Adipocyte (in vitro differentiated cells): ENCODE data around the gene DOCK2.
A peak's percentile ranks its signal among the peaks of the same experiment; 100 is the strongest.
"Not testable (repeated sequence)": the region's sequence is repeated elsewhere in the genome, so short reads cannot be mapped to it uniquely, and the experiment has no call there.

Experiments
- DNase-seq: peaks from one replicate; pipeline ENCODE4 v3.0.0-alpha.2; 2015; ENCODE audit warnings: low read depth
- H3K27me3 ChIP-seq: replicated peaks from 2 replicates; pipeline ENCODE4 v1.7.0; 2013; ENCODE audit warnings: mild to moderate bottlenecking, low read length, moderate library complexity; ENCODE audit not compliant: control insufficient read depth, insufficient read depth
- H3K36me3 ChIP-seq: 2 replicates; pipeline ENCODE4 v1.7.0; 2013; ENCODE audit warnings: low read length, mild to moderate bottlenecking, moderate library complexity; ENCODE audit not compliant: control insufficient read depth, insufficient read depth, severe bottlenecking
- H3K4me1 ChIP-seq: 2 replicates; pipeline ENCODE4 v1.7.0; 2013; ENCODE audit warnings: mild to moderate bottlenecking, low read length, moderate library complexity; ENCODE audit not compliant: control insufficient read depth, insufficient read depth
- H3K4me3 ChIP-seq: 2 replicates; pipeline ENCODE4 v1.7.0; 2013; ENCODE audit warnings: mild to moderate bottlenecking, low read length, moderate library complexity
- H3K9ac ChIP-seq: 2 replicates; pipeline ENCODE4 v1.7.0; 2013; ENCODE audit warnings: mild to moderate bottlenecking, low read length, moderate library complexity
- H3K9me3 ChIP-seq: 2 replicates; pipeline ENCODE4 v1.7.0; 2013; ENCODE audit warnings: mild to moderate bottlenecking, low read length, moderate library complexity; ENCODE audit not compliant: control insufficient read depth

The DOCK2 gene

DNA sequence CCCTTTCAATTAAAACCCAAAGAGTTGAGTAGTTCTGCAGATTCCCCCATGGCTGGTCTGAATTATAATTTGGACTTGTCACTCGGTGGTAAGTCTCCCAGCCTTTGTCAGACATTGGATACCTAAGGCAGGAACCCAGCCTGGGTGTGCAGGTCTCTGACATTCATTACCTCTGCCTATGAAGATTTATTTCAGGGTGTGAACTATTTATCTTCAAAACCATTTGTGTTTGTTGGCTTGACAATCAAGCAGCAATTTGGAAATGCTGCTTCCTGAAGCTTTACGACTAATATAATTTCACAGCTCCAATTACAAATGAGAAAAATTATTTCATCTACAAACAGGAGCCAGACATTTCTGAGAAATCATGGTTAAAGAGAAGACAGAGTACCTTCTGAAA is 160.5 kb downstream of the DOCK2 start:
- no peak overlapping the region for H3K4me3 ChIP-seq
- no peak overlapping the region for H3K9ac ChIP-seq

DNA sequence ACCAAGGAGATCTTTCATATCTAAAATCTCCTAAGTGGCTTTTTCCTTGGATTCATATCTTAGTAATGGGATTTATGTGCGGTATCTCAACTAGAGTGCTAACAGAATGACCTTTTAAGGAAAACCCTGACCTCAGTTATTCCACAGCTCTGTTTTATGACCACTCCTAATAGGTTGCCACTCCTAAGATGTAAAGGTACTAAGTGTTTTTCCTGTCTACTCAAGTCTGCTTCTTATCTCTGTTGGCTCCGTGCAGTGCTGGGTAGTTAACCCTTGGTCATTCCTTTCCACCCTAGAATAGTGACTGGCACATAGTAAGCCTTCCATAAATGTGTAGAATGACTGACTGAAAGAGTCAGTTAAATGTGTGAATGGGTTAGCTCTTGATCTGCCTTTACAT is 161.4 kb downstream of the DOCK2 start:
- no peak overlapping the region for H3K9ac ChIP-seq
- DNase-seq, result no peak
- no peak overlapping the region for H3K4me3 ChIP-seq
- H3K27me3 ChIP-seq, result no peaks in the 10 kb centered on the region
- no peaks in the 10 kb centered on the region for H3K9me3 ChIP-seq
- no peaks in the 10 kb centered on the region for H3K36me3 ChIP-seq
- H3K4me1 ChIP-seq, result peaks cover 12% of the 10 kb centered on the region

More for the DNA sequence above, 160.5 kb downstream of the DOCK2 start:
- Histone ChIP-seq H3K27me3 (no peaks in the 10 kb centered on the region), H3K36me3 (no peaks in the 10 kb centered on the region), H3K9me3 (no peaks in the 10 kb centered on the region), H3K4me1 (peaks cover 7% of the 10 kb centered on the region)
- DNase-seq, result no peak

DNA sequence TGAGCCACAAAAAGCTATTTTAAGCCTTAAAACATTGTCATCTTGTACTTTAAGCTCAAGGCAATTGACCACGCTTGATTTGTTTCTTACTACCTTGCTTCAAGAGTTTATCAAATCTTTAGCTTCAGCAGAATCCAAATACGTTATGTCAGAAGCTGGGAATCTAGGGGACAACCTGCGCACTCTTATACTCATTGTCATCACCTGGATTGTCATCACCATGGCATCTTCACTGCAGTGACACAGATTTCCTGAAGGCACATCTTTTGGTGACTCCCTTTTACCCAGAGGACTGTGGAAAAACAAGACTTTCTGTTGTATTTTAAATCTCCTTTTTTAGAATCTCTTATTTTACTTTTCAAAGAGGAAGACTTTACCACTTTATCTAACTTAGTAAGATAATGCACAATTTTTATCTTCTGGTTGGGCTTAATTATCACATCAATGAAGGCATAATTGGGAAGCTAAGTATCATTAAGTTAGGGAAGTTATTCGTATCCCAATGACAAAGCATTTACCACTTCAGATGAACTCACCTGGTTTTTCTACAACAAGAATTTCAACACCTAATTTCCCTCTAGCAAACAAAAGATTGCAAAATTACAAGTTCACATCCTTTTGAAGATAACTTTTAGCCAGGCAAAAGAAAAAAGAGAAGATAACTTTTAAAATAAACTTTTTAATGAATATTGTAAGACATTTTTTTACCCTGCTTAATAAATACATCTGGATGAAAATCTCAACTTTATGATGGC is 162.0 kb downstream of the DOCK2 start:
- no peak overlapping the region for H3K4me3 ChIP-seq
- no peaks in the 10 kb centered on the region for H3K27me3 ChIP-seq
- H3K4me1 ChIP-seq, result peaks cover 19% of the 10 kb centered on the region
- no peaks in the 10 kb centered on the region for H3K36me3 ChIP-seq
- no peak for DNase-seq
- H3K9ac ChIP-seq, result no peak overlapping the region
- H3K9me3 ChIP-seq, result no peaks in the 10 kb centered on the region

DNA sequence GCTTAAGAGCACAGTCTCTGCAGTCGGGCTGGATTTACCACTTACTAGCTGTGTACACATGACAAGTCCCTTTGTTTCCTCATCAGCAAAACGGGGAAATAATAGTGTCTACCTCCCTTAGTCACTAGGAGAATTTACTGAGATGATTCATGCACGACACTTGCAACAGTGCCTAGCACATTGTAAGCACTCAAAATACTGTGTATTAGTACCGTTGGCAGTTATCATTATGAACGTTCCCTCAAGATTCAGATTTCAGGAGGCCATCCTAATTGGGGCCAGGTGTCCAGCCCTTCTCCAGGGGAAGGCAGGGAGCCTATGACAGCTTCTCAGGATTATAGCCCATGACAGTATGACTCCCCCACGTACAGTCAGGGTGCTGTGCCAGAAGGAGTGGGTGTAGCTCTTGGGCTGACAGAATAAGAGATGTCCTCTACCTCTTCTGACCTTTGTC is 164.3 kb downstream of the DOCK2 start:
- Histone ChIP-seq H3K27me3 (no peaks in the 10 kb centered on the region), H3K4me3 (no peak overlapping the region), H3K4me1 (peaks cover 34% of the 10 kb centered on the region), H3K36me3 (no peaks in the 10 kb centered on the region), H3K9ac (no peak overlapping the region), H3K9me3 (no peaks in the 10 kb centered on the region)
- DNase-seq, result peak; percentile 31

DNA sequence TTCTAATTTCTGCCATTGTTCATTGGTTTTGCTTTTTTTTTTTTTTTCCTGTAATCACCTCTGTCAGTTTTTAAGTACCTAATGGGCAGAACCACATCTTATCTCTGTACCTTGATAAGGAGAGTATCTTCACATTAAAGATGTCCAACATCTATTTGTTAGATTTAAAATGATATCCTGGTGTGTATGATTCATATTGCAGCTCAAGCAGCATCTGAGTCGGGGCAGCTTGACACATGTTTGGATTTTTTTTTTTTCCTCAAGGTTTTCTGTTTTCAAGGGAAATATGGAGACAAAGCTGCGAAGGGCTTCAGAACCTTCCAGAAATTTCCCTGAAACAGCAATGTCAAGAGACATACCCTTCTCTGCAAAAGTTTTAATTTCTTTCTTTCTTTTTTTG is 164.7 kb downstream of the DOCK2 start:
- H3K36me3 ChIP-seq, result no peaks in the 10 kb centered on the region
- no peak overlapping the region for H3K4me3 ChIP-seq
- H3K27me3 ChIP-seq, result no peaks in the 10 kb centered on the region
- DNase-seq, result peak; percentile 24
- peaks cover 34% of the 10 kb centered on the region for H3K4me1 ChIP-seq
- H3K9me3 ChIP-seq, result no peaks in the 10 kb centered on the region
- H3K9ac ChIP-seq, result no peak overlapping the region

DNA sequence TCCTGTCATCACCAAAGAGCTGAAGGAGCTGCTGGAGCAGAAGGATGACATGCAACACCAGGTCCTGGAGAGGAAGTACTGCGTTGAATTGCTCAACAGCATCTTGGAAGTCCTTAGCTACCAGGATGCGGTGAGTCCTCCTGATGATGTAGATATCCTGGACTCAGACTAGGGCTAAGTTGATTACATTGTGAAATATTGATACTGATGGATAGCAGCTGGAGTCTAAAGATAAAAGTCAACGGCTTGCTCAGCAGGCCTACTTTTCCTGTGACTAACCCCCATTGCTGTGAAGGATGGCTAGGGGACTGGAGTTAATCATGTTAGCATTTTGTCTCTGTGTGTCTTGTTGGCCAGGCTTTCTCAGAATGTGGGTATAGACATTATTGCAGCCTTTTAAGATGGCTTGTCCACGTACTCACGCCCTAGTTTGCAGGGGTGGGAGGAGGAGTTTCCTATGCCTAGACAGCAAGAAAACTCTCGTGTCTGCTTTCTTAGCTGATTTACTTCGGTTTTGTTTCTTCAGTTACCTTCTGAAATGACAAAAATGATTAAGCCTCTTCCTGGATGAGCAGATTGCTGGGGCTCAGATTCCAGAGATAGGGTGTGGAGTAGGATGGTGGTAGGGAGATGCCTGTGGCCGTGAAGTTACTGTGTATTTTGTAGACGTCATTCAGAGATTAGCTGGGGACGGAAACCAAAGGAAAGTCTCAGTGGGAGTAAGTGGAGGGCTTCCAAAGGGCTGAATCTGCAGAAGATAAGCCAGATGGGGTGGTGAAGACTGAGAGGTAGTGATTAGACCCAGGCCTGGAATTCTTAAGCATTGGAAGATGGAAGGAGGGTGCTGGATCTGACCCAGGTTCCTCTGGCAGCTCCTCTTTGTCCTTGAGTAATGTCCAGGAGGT is 166.3 kb downstream of the DOCK2 start:
- Histone ChIP-seq H3K9ac (peak overlapping the region; percentile 52), H3K27me3 (no peaks in the 10 kb centered on the region), H3K9me3 (no peaks in the 10 kb centered on the region), H3K36me3 (no peaks in the 10 kb centered on the region), H3K4me3 (peak overlapping the region; percentile 48), H3K4me1 (peaks cover 34% of the 10 kb centered on the region)
- DNase-seq, result peak; percentile 94

DNA sequence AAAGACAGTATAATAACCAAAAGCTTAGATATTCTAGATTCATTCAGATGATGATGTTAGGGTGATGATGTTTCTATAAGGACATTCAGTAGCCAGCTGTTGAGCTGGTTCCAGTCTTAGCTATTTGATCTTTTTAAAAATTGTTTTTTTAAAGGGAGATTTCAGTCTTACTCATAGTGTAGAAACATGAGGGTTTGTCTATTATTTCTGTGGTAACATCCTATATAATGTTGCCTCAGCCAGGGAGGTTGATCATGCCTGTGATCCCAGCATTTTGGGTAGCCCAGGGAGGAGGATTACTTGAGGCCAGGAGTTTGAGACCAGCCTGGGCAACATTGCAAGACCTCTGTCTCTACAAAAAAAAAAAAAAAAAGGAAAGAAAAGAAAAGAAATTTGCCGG is 167.8 kb downstream of the DOCK2 start:
- DNase-seq, result peak; percentile 65
- Histone ChIP-seq H3K4me3 (no peak overlapping the region), H3K4me1 (peaks cover 34% of the 10 kb centered on the region)

DNA sequence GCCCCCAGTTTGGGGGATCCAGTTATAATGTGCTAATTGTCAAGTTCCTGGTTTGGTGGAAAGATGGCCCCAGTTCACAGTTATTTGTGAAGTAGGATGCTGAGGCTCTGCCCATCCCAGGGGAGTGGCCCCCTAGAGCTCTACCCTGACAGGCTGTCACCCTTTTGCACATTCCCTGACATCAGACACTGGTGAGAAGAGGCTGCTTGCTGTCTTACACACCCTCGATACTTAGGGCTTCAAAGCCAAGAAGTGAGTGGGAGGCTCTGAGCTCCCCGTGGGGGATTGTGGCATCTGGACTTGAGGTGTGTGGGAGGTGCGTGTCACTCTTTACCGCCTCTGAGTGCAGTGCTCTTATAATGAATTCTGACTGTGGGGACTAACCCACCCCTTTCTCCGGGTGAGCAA is 168.5 kb downstream of the DOCK2 start:
- Histone ChIP-seq H3K4me3 (no peak overlapping the region), H3K9me3 (no peaks in the 10 kb centered on the region), H3K36me3 (no peaks in the 10 kb centered on the region), H3K9ac (no peak overlapping the region), H3K27me3 (no peaks in the 10 kb centered on the region), H3K4me1 (peaks cover 34% of the 10 kb centered on the region)
- DNase-seq, result no peak

More for the DNA sequence above, 167.8 kb downstream of the DOCK2 start:
- no peak overlapping the region for H3K9ac ChIP-seq
- H3K9me3 ChIP-seq, result no peaks in the 10 kb centered on the region
- H3K27me3 ChIP-seq, result no peaks in the 10 kb centered on the region
- H3K36me3 ChIP-seq, result no peaks in the 10 kb centered on the region

DNA sequence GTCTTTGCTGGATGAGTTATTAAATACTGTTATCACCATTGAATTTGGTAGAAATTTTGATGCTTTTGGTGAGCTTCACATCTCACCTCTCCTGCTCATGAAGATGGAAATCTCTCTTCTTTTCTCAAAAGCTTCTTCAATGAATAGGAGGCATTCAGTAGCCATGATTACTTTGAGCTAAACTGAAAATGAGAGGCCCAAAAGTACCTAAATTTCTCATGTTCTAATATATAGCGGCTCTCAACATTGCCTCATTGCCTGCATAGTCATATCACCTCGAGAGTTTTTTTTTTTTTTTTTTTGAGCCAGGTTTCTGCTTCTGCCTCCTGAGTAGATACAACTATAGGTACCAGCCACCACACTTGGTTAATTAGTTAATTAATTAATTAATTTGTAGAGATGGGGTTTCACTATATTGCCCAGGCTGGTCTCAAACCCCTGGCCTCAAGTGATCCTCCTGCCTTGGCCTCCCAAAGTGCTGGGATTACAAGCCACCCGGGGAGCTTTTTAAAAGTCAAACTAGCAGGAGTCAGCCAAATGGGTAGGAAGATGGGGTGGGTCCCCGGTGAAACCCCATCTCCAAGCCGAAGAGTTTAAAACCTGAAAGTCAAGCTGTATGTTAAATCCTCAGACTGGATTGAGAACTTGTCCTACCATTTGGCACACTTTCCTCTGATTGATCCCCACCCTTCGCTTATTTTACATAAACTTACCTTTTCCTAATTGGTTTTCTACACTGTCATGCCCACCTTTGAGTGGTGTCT is 169.0 kb downstream of the DOCK2 start:
- Histone ChIP-seq H3K4me1 (peaks cover 33% of the 10 kb centered on the region), H3K4me3 (no peak overlapping the region), H3K9ac (no peak overlapping the region), H3K36me3 (no peaks in the 10 kb centered on the region), H3K27me3 (no peaks in the 10 kb centered on the region), H3K9me3 (no peaks in the 10 kb centered on the region)
- no peak for DNase-seq

DNA sequence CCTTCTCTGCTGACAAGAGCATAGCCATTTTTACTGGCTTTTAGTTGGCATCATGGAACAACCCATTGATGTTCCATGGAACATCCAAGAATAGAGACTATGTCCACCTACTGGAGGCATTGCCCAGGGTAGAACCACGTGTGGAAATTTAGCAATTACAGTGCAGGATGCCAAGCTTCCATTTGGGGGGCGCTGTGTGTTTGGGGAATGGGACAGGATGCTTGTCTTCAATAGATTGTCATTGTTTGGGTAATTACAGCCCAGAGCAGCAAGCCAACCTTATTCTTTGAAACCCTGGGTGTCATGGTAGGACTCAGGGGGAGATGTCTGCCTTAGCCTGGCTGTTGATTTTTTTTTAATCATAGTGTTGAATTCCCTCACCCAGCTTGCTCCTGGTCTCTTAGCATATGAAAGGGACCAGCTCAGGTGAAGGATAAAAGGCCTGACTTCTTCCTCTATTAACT is 171.1 kb downstream of the DOCK2 start:
- no peak for DNase-seq

DNA sequence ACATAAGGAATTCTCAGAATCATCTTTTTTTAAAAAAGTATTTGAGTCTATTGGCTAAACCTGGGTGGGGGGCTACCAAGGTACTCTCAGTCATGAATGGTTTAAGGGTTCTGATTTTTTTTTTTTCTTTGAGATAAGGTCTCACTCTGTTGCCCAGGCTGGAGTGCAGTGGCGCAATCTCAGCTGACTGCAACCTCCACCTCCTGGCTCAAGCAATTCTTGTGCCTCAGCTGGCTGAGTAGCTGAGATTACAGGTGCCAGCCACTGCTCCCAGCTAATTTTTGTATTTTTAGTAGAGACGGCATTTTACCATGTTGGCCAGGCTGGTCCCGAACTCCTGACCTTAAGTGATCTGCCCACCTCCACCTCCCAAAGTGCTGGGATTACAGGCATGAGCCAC is 171.8 kb downstream of the DOCK2 start:
- H3K27me3 ChIP-seq, H3K36me3 ChIP-seq, H3K9ac ChIP-seq, DNase-seq, H3K9me3 ChIP-seq, H3K4me3 ChIP-seq: not testable (repeated sequence)
- peaks cover 26% of the 10 kb centered on the region for H3K4me1 ChIP-seq

More for the DNA sequence above, 171.1 kb downstream of the DOCK2 start:
- Histone ChIP-seq H3K4me3 (no peak overlapping the region), H3K36me3 (no peaks in the 10 kb centered on the region), H3K9me3 (no peaks in the 10 kb centered on the region), H3K27me3 (no peaks in the 10 kb centered on the region), H3K4me1 (peaks cover 31% of the 10 kb centered on the region), H3K9ac (no peak overlapping the region)
